ENCODE data around the gene CPNE6.
A peak's percentile ranks its signal among the peaks of the same experiment; 100 is the strongest.

The CPNE6 gene

GRCh38 chr14:24080142-24080530, 8.8 kb downstream of the CPNE6 start:
- no peak overlapping the region for H2BK15ac ChIP-seq (ENCODE audit: low read depth, poor library complexity, severe bottlenecking)
- H3K23ac ChIP-seq (ENCODE audit: low read length in 2 of 2), result no peak overlapping the region
- 61% methylated on average over 6 of the region's 6 CpGs for WGBS
- H3K4me3 ChIP-seq (ENCODE audit: insufficient read depth in 1 of 2, low read depth in 1 of 2, low read length in 2 of 2), result no peak overlapping the region
- H2BK5ac ChIP-seq (ENCODE audit: low read depth, low read length, poor library complexity, severe bottlenecking), result no peak overlapping the region
- H3K27me3 ChIP-seq (ENCODE audit: control insufficient read depth in 1 of 2, insufficient read depth in 1 of 2, low read length in 2 of 2), result peaks cover 84 to 85% of the 10 kb centered on the region in 2 experiments
- no peak overlapping the region for H3K4ac ChIP-seq (ENCODE audit: low read depth in 1 of 2, low read length in 2 of 2)
- H3K27ac ChIP-seq (ENCODE audit: low read length, poor library complexity, severe bottlenecking), result no peak overlapping the region
- H3K36me3 ChIP-seq (ENCODE audit: control insufficient read depth in 1 of 2, insufficient read depth in 2 of 2, low read depth in 1 of 2, low read length in 2 of 2), result no peaks in the 10 kb centered on the region
- no peak overlapping the region for H3K9ac ChIP-seq (ENCODE audit: low read length)
- H3K4me2 ChIP-seq (ENCODE audit: low read length, poor library complexity, severe bottlenecking), result no peak overlapping the region
- H2AFZ ChIP-seq (ENCODE audit: low read depth, low read length), result no peak overlapping the region
- H2BK12ac ChIP-seq (ENCODE audit: low read length in 2 of 2), result no peak overlapping the region
- H3K18ac ChIP-seq (ENCODE audit: low read depth in 1 of 2, low read length in 2 of 2), result no peak overlapping the region
- no peaks in the 10 kb centered on the region for H3K9me3 ChIP-seq (ENCODE audit: control insufficient read depth, low read length)
- no peak overlapping the region for H4K8ac ChIP-seq (ENCODE audit: low read length)
- H3K79me1 ChIP-seq (replicated peaks; ENCODE audit: low read length, poor library complexity, severe bottlenecking), result peaks cover 2% of the 10 kb centered on the region
- no peak overlapping the region for H3K14ac ChIP-seq (ENCODE audit: low read length in 2 of 2)
- H2BK120ac ChIP-seq (ENCODE audit: low read depth, low read length), result no peak overlapping the region
- H2AK5ac ChIP-seq (ENCODE audit: low read length, severe bottlenecking), result no peak overlapping the region
- no peak for DNase-seq
- peaks cover 10% of the 10 kb centered on the region for H3K4me1 ChIP-seq (ENCODE audit: control insufficient read depth, insufficient read depth, low read depth, low read length)
- H4K91ac ChIP-seq (ENCODE audit: low read length), result no peak overlapping the region

GRCh38 chr14:24080888-24081738, 9.8 kb downstream of the CPNE6 start:
- no peaks in the 10 kb centered on the region for H3K36me3 ChIP-seq (ENCODE audit: control insufficient read depth in 1 of 2, insufficient read depth in 2 of 2, low read depth in 1 of 2, low read length in 2 of 2)
- H2BK12ac ChIP-seq (ENCODE audit: low read length in 2 of 2), result no peak overlapping the region
- peaks cover 10% of the 10 kb centered on the region for H3K4me1 ChIP-seq (ENCODE audit: control insufficient read depth, insufficient read depth, low read depth, low read length)
- H3K4me2 ChIP-seq (ENCODE audit: low read length, poor library complexity, severe bottlenecking), result peak overlapping the region; percentile 99
- peaks cover 78 to 79% of the 10 kb centered on the region in 2 experiments for H3K27me3 ChIP-seq (ENCODE audit: control insufficient read depth in 1 of 2, insufficient read depth in 1 of 2, low read length in 2 of 2)
- H3K4ac ChIP-seq (ENCODE audit: low read depth in 1 of 2, low read length in 2 of 2), result no peak overlapping the region
- H3K18ac ChIP-seq (ENCODE audit: low read depth in 1 of 2, low read length in 2 of 2), result peak overlapping the region in 1 of 2 experiments; percentile 48
- H3K4me3 ChIP-seq (ENCODE audit: insufficient read depth in 1 of 2, low read depth in 1 of 2, low read length in 2 of 2), result peak overlapping the region; percentile 62 to 77
- peak overlapping the region; percentile 57 for H3K9ac ChIP-seq (ENCODE audit: low read length)
- H3K14ac ChIP-seq (ENCODE audit: low read length in 2 of 2), result peak overlapping the region in 1 of 2 experiments; percentile 45
- no peaks in the 10 kb centered on the region for H3K9me3 ChIP-seq (ENCODE audit: control insufficient read depth, low read length)
- no peak overlapping the region for H2BK5ac ChIP-seq (ENCODE audit: low read depth, low read length, poor library complexity, severe bottlenecking)
- peak overlapping the region; percentile 15 for H2BK15ac ChIP-seq (ENCODE audit: low read depth, poor library complexity, severe bottlenecking)
- no peak overlapping the region for H4K91ac ChIP-seq (ENCODE audit: low read length)
- no peak overlapping the region for H2AK5ac ChIP-seq (ENCODE audit: low read length, severe bottlenecking)
- DNase-seq, result peak; percentile 29
- H2AFZ ChIP-seq (ENCODE audit: low read depth, low read length), result peak overlapping the region; percentile 80
- peak overlapping the region in 1 of 2 experiments; percentile 14 for H3K23ac ChIP-seq (ENCODE audit: low read length in 2 of 2)
- no peak overlapping the region for H4K8ac ChIP-seq (ENCODE audit: low read length)
- H2BK120ac ChIP-seq (ENCODE audit: low read depth, low read length), result no peak overlapping the region
- WGBS, result under 1% methylated on average over 53 of the region's 74 CpGs
- no peak overlapping the region for H3K27ac ChIP-seq (ENCODE audit: low read length, poor library complexity, severe bottlenecking)
- peaks cover 2% of the 10 kb centered on the region for H3K79me1 ChIP-seq (replicated peaks; ENCODE audit: low read length, poor library complexity, severe bottlenecking)

DNA sequence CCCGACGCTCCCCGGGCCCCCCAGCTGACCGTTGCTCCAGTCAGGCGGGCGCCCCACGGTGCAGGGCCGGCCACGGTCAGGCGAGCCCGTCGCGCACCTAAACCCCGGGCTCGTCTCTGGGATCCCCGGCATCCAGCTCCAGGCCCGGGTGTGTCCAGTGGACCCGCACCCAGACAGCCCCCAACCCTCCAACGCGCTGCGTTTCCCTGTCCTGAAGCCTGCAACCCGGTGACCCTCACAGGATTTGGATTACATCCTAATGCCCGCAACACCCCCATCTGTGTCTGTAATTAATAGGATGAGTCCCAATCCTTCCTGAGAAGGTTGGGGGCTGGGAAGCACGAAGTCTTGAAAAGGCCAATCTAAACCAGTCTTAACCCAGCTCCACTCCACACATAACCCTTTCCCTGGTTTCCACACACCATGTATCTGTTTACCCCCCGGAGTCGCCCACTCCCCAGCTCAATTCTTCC, 10.4 kb downstream of the CPNE6 start:
- no peak overlapping the region for H2AFZ ChIP-seq (ENCODE audit: low read depth, low read length)
- no peak for DNase-seq
- H4K91ac ChIP-seq (ENCODE audit: low read length), result no peak overlapping the region
- WGBS, result 22% methylated on average over 24 of the region's 26 CpGs
- H3K14ac ChIP-seq (ENCODE audit: low read length in 2 of 2), result no peak overlapping the region
- no peaks in the 10 kb centered on the region for H3K36me3 ChIP-seq (ENCODE audit: control insufficient read depth in 1 of 2, insufficient read depth in 2 of 2, low read depth in 1 of 2, low read length in 2 of 2)
- H2BK5ac ChIP-seq (ENCODE audit: low read depth, low read length, poor library complexity, severe bottlenecking), result no peak overlapping the region
- no peak overlapping the region for H3K27ac ChIP-seq (ENCODE audit: low read length, poor library complexity, severe bottlenecking)
- H3K4ac ChIP-seq (ENCODE audit: low read depth in 1 of 2, low read length in 2 of 2), result no peak overlapping the region
- peaks cover 83% of the 10 kb centered on the region in 2 experiments for H3K27me3 ChIP-seq (ENCODE audit: control insufficient read depth in 1 of 2, insufficient read depth in 1 of 2, low read length in 2 of 2)
- no peak overlapping the region for H2BK120ac ChIP-seq (ENCODE audit: low read depth, low read length)
- H3K4me1 ChIP-seq (ENCODE audit: control insufficient read depth, insufficient read depth, low read depth, low read length), result peaks cover 10% of the 10 kb centered on the region
- no peak overlapping the region for H3K23ac ChIP-seq (ENCODE audit: low read length in 2 of 2)
- H2BK12ac ChIP-seq (ENCODE audit: low read length in 2 of 2), result no peak overlapping the region
- H2BK15ac ChIP-seq (ENCODE audit: low read depth, poor library complexity, severe bottlenecking), result no peak overlapping the region
- peaks cover 2% of the 10 kb centered on the region for H3K79me1 ChIP-seq (replicated peaks; ENCODE audit: low read length, poor library complexity, severe bottlenecking)
- H3K9me3 ChIP-seq (ENCODE audit: control insufficient read depth, low read length), result no peaks in the 10 kb centered on the region
- H3K18ac ChIP-seq (ENCODE audit: low read depth in 1 of 2, low read length in 2 of 2), result no peak overlapping the region
- H3K9ac ChIP-seq (ENCODE audit: low read length), result no peak overlapping the region
- peak overlapping the region; percentile 99 for H3K4me2 ChIP-seq (ENCODE audit: low read length, poor library complexity, severe bottlenecking)
- H2AK5ac ChIP-seq (ENCODE audit: low read length, severe bottlenecking), result no peak overlapping the region
- no peak overlapping the region for H4K8ac ChIP-seq (ENCODE audit: low read length)
- H3K4me3 ChIP-seq (ENCODE audit: insufficient read depth in 1 of 2, low read depth in 1 of 2, low read length in 2 of 2), result peak overlapping the region; percentile 62 to 77

DNA sequence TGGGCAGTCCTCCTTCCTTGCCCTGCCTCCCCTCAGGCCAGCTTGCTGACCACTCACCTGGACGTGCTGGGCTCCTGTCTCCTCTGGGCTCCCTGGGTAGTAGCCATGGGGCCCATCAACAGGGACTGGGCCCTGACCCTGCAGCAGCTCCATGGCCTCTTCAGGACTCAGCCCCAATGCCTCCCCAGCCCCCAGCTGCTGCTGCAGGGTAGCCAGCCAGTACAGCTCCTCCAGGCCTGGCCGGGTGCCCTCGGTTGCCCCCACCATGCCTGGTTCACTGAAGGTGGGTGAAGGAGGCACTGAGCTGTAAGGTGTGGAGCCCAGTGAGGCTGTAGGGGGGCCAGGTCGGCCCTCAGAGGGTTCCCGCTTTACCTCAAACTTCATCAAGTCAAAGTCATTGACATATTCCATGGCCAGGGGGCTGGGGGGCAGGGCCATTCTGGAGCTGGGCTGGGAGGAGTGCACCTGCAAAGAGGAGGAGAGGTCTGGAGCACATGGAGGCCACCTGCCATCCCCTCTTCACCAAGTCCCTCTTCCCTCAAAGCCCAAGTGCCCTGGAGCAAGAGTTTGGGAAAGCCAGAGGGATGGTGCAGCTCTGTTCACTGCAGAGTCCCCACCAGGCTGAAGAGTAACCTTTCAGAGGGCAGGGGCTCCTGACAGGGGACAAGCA, 11.2 kb downstream of the CPNE6 start:
- H2BK120ac ChIP-seq (ENCODE audit: low read depth, low read length), result no peak overlapping the region
- H3K27ac ChIP-seq (ENCODE audit: low read length, poor library complexity, severe bottlenecking), result no peak overlapping the region
- H2BK15ac ChIP-seq (ENCODE audit: low read depth, poor library complexity, severe bottlenecking), result no peak overlapping the region
- no peak overlapping the region for H3K4ac ChIP-seq (ENCODE audit: low read depth in 1 of 2, low read length in 2 of 2)
- peaks cover 2% of the 10 kb centered on the region for H3K79me1 ChIP-seq (replicated peaks; ENCODE audit: low read length, poor library complexity, severe bottlenecking)
- peaks cover 10% of the 10 kb centered on the region for H3K4me1 ChIP-seq (ENCODE audit: control insufficient read depth, insufficient read depth, low read depth, low read length)
- no peak overlapping the region for H3K14ac ChIP-seq (ENCODE audit: low read length in 2 of 2)
- H4K8ac ChIP-seq (ENCODE audit: low read length), result no peak overlapping the region
- peak overlapping the region in 1 of 2 experiments; percentile 38 for H3K23ac ChIP-seq (ENCODE audit: low read length in 2 of 2)
- H4K91ac ChIP-seq (ENCODE audit: low read length), result no peak overlapping the region
- H3K36me3 ChIP-seq (ENCODE audit: control insufficient read depth in 1 of 2, insufficient read depth in 2 of 2, low read depth in 1 of 2, low read length in 2 of 2), result no peaks in the 10 kb centered on the region
- no peak overlapping the region for H3K9ac ChIP-seq (ENCODE audit: low read length)
- DNase-seq, result no peak
- WGBS, result 85% methylated on average over 3 of the region's 5 CpGs
- H3K27me3 ChIP-seq (ENCODE audit: control insufficient read depth in 1 of 2, insufficient read depth in 1 of 2, low read length in 2 of 2), result peaks cover 82 to 85% of the 10 kb centered on the region in 2 experiments
- H3K18ac ChIP-seq (ENCODE audit: low read depth in 1 of 2, low read length in 2 of 2), result no peak overlapping the region
- no peak overlapping the region for H2BK12ac ChIP-seq (ENCODE audit: low read length in 2 of 2)
- no peak overlapping the region for H2BK5ac ChIP-seq (ENCODE audit: low read depth, low read length, poor library complexity, severe bottlenecking)
- H3K4me2 ChIP-seq (ENCODE audit: low read length, poor library complexity, severe bottlenecking), result no peak overlapping the region
- no peak overlapping the region for H2AFZ ChIP-seq (ENCODE audit: low read depth, low read length)
- H2AK5ac ChIP-seq (ENCODE audit: low read length, severe bottlenecking), result no peak overlapping the region
- H3K4me3 ChIP-seq (ENCODE audit: insufficient read depth in 1 of 2, low read depth in 1 of 2, low read length in 2 of 2), result no peak overlapping the region
- no peaks in the 10 kb centered on the region for H3K9me3 ChIP-seq (ENCODE audit: control insufficient read depth, low read length)

Data from mesenchymal stem cell (in vitro differentiated cells and primary cell).